Endothelial cell of umbilical vein (primary cell): ENCODE data around the gene DDR2. TPM values are rescaled to one million over a fixed set of nuclear protein-coding genes. Genes with fewer than 3 reads are reported as not detected.
"Not testable (repeated sequence)": the region's sequence is repeated elsewhere in the genome, so short reads cannot be mapped to it uniquely, and the experiment has no call there.

Experiments
- BruUV-seq: library from RNA; stranded (reverse); fragments of 400-500 nt; replicated peaks from 2 replicates; lab custom pipeline; 2021; lab: Mats Ljungman, UMichigan
- CTCF ChIA-PET: fragments of 300-600, 350-600 bp; sonication (Branson Sonifier 250); formaldehyde crosslinking; loops from one replicate; lab custom pipeline; 2021; ENCODE audit warnings: antibody characterized with exemption, inconsistent platforms; lab: Charles Lee
- POLR2A ChIA-PET: fragments of 300-600, 350-600 bp; sonication (Branson Sonifier 250); formaldehyde crosslinking; loops from one replicate; lab custom pipeline; 2021; ENCODE audit warnings: antibody characterized with exemption, inconsistent platforms; lab: Charles Lee
- DNase-seq: peaks from one replicate; pipeline ENCODE4 v3.0.0-alpha.2; 2011; ENCODE audit warnings: low read depth, low spot score
- FAIRE-seq: peaks from 2 replicates; lab custom pipeline; 2011; peaks lifted over from hg19 to GRCh38; lab: Jason Lieb, UNC
- H2AFZ ChIP-seq: 2 replicates; pipeline ENCODE4 v1.6.0; 2012; ENCODE audit warnings: low read depth, low read length, control low read depth, inconsistent platforms
- H3K27ac ChIP-seq: 2 replicates; pipeline ENCODE4 v1.5.1; 2011; ENCODE audit warnings: low read depth, mild to moderate bottlenecking, control low read depth, low read length, moderate library complexity; ENCODE audit not compliant: insufficient read depth
- H3K27me3 ChIP-seq, 2 experiments: 2 replicates each; pipeline versions ENCODE4 v1.6.0 to v1.6.1; 2011; ENCODE audit warnings: low read length in 2 of 2, mixed read lengths in 1 of 2; ENCODE audit not compliant: control insufficient read depth in 2 of 2, insufficient read depth in 2 of 2
- H3K36me3 ChIP-seq, 2 experiments: 2 replicates in 1 of 2; 3 replicates in 1 of 2; pipeline ENCODE4 v1.5.1; 2011; ENCODE audit warnings: low read length in 2 of 2, mild to moderate bottlenecking in 1 of 2, moderate library complexity in 1 of 2; ENCODE audit not compliant: control insufficient read depth in 2 of 2, insufficient read depth in 2 of 2; ENCODE audit errors: extremely low read depth in 1 of 2
- H3K4me1 ChIP-seq: 3 replicates; pipeline ENCODE4 v1.5.1; 2011; ENCODE audit warnings: mild to moderate bottlenecking, low read length; ENCODE audit not compliant: control insufficient read depth, insufficient read depth; ENCODE audit errors: extremely low read depth
- H3K4me2 ChIP-seq: 2 replicates; pipeline ENCODE4 v1.6.1; 2011; ENCODE audit warnings: low read length, control low read depth, mixed read lengths; ENCODE audit not compliant: insufficient read depth
- H3K4me3 ChIP-seq, 3 experiments: fragments of 200-600 bp in 1 of 3; sonication (generic), shearing (Covaris generic) in 1 of 3; replicated peaks in 1 of 3; 2 replicates each; pipeline ENCODE4 v1.5.1; 2011 to 2016; ENCODE audit warnings: control low read depth in 3 of 3, low read length in 3 of 3, mild to moderate bottlenecking in 2 of 3, inconsistent platforms in 1 of 3, low read depth in 1 of 3, moderate library complexity in 1 of 3; ENCODE audit not compliant: insufficient read depth in 1 of 3
- H3K79me2 ChIP-seq: 2 replicates; pipeline ENCODE4 v1.6.0; 2012; ENCODE audit warnings: low read length, inconsistent platforms; ENCODE audit not compliant: control insufficient read depth, insufficient read depth
- H3K9ac ChIP-seq: replicated peaks from 2 replicates; pipeline ENCODE3; 2011; ENCODE audit warnings: low read length, control low read depth; ENCODE audit not compliant: insufficient read depth; ENCODE audit errors: extremely low read depth
- H3K9me1 ChIP-seq: replicated peaks from 3 replicates; pipeline ENCODE4 v1.6.0; 2011; ENCODE audit warnings: mild to moderate bottlenecking, low read length; ENCODE audit not compliant: control insufficient read depth, insufficient read depth; ENCODE audit errors: extremely low read depth
- H3K9me3 ChIP-seq: replicated peaks from 2 replicates; pipeline ENCODE4 v1.5.1; 2012; ENCODE audit warnings: low read length, inconsistent platforms; ENCODE audit not compliant: control insufficient read depth, insufficient read depth
- H4K20me1 ChIP-seq: replicated peaks from 2 replicates; pipeline ENCODE3; 2011; ENCODE audit warnings: mild to moderate bottlenecking, low read length; ENCODE audit not compliant: control insufficient read depth, insufficient read depth; ENCODE audit errors: extremely low read depth
- dilution Hi-C: fragments of 300-500 bp; cut with MboI; formaldehyde crosslinking; loops from one replicate; pipeline ENCODE4 v1.15.0; 2019; ENCODE audit warnings: low sequenced_read_pairs; ENCODE audit not compliant: extremely low pct_ligation_motif_present
- intact Hi-C: fragments of 100-400 bp; cut with micrococcal nuclease; formaldehyde crosslinking; loops from one replicate; pipeline ENCODE4 v1.10.0; 2022
- polyA plus RNA-seq, 4 experiments: library from polyadenylated mRNA; depleted of rRNA in 3 of 4; stranded (reverse) in 3 of 4; unstranded in 1 of 4; fragments of >200 nt; gene quantifications; 2 replicates each; pipeline versions ENCODE4 v1.2.1 to v1.2.3, GENCODE V29; 2011 to 2012; ENCODE audit warnings: missing spikeins in 1 of 4
- total RNA-seq: library from RNA; stranded (reverse); gene quantifications from 2 replicates; pipeline ENCODE4 v1.2.3, GENCODE V29; 2021

Gene DDR2
- total and polyA plus RNA-seq, 2 donors (not counting 3 experiments of a cell fraction or from before 2014, with no cell fraction given) = 27.8 to 30.8 TPM

- H3K27me3 ChIP-seq, dilution Hi-C loops, H3K79me2 ChIP-seq, CTCF ChIA-PET, H4K20me1 ChIP-seq, POLR2A ChIA-PET, intact Hi-C loops, H2AFZ ChIP-seq, H3K4me2 ChIP-seq, H3K36me3 ChIP-seq, H3K9ac ChIP-seq, H3K9me3 ChIP-seq, H3K9me1 ChIP-seq, BruUV-seq, FAIRE-seq, H3K27ac ChIP-seq, DNase-seq, H3K4me3 ChIP-seq: not testable (repeated sequence)
- H3K4me1 ChIP-seq = peaks cover 14% of the 10 kb centered on the region
Observed at GRCh38 chr1:162818136-162818535, 185.9 kb downstream of the DDR2 start.

- H3K36me3 ChIP-seq, H3K4me2 ChIP-seq, DNase-seq, POLR2A ChIA-PET, H3K9ac ChIP-seq, H3K27me3 ChIP-seq, H3K27ac ChIP-seq, H3K4me3 ChIP-seq, H3K9me3 ChIP-seq, H2AFZ ChIP-seq, H3K9me1 ChIP-seq, H3K79me2 ChIP-seq, H4K20me1 ChIP-seq, BruUV-seq, CTCF ChIA-PET, FAIRE-seq, intact Hi-C loops, dilution Hi-C loops: not testable (repeated sequence)
- H3K4me1 ChIP-seq = peaks cover 16% of the 10 kb centered on the region
Observed at GRCh38 chr1:162818666-162819065, 186.4 kb downstream of the DDR2 start.
